ENCODE results near the gene RABGAP1L.

- TF ChIP-seq CTCF (conservative IDR thresholded peaks at IDR 0.05; ENCODE audit: low read length) (no peak), EZH2phosphoT487 (IDR thresholded peaks at IDR 0.05; ENCODE audit: borderline replicate concordance) (no peak)
Measured at GRCh38 chr1:174949645-174950044, 790.3 kb downstream of the RABGAP1L start.
